Bronchial epithelial cell (primary cell): ENCODE data around the gene PTPRD. TPM values are rescaled to one million over a fixed set of nuclear protein-coding genes. Genes with fewer than 3 reads are reported as not detected.

Source experiments
- DNase-seq: peaks from one replicate; pipeline ENCODE4 v3.0.0-alpha.2; 2010; ENCODE audit warnings: low read depth
- FAIRE-seq: peaks from 2 replicates; lab custom pipeline; 2011; peaks lifted over from hg19 to GRCh38; lab: Jason Lieb, UNC
- H3K27me3 ChIP-seq: 2 replicates; pipeline ENCODE4 v1.5.1; 2011; ENCODE audit warnings: low read length; ENCODE audit not compliant: control insufficient read depth, insufficient read depth
- H3K36me3 ChIP-seq: 2 replicates; pipeline ENCODE4 v1.5.1; 2011; ENCODE audit warnings: low read length; ENCODE audit not compliant: control insufficient read depth, insufficient read depth
- H3K4me3 ChIP-seq: 2 replicates; pipeline ENCODE4 v1.5.1; 2011; ENCODE audit warnings: mild to moderate bottlenecking, low read depth, low read length, control low read depth
- CTCF ChIP-seq: IDR thresholded peaks from 2 replicates; pipeline ENCODE4 v1.5.1; 2011; ENCODE audit warnings: mild to moderate bottlenecking, moderate library complexity, low read length, control low read depth, inconsistent platforms; ENCODE audit not compliant: insufficient read depth, severe bottlenecking
- total RNA-seq: library from RNA; depleted of rRNA; stranded (reverse); fragments of >200 nt; gene quantifications from 2 replicates; pipeline ENCODE4 v1.2.1, GENCODE V29; 2014

PTPRD gene
- total RNA-seq, 1 donor from 2014 or later = 2.9 TPM

- DNase-seq = no peak
- Histone ChIP-seq H3K36me3 (no peaks in the 10 kb centered on the region), H3K4me3 (no peak overlapping the region), H3K27me3 (no peaks in the 10 kb centered on the region)
- no peak for FAIRE-seq
- no peak for TF ChIP-seq CTCF
These were observed 26.4 kb downstream of the PTPRD start for GRCh38 chr9:10586407-10586806.

GRCh38 chr9:10571699-10572098 is 41.1 kb downstream of the PTPRD start:
- H3K36me3 ChIP-seq = no peaks in the 10 kb centered on the region
- H3K4me3 ChIP-seq = no peak overlapping the region
- H3K27me3 ChIP-seq = no peaks in the 10 kb centered on the region
- FAIRE-seq = peak; percentile 55
- DNase-seq = no peak
- TF ChIP-seq CTCF = no peak

- H3K27me3 ChIP-seq = no peaks in the 10 kb centered on the region
- no peaks in the 10 kb centered on the region for H3K36me3 ChIP-seq
- FAIRE-seq = no peak
- DNase-seq = peak; percentile 88
- H3K4me3 ChIP-seq = no peak overlapping the region
- no peak for TF ChIP-seq CTCF
These were observed 46.0 kb downstream of the PTPRD start for GRCh38 chr9:10566848-10567247.

GRCh38 chr9:10562581-10563343 is 50.0 kb downstream of the PTPRD start:
- DNase-seq (peak; percentile 99), FAIRE-seq (peak; percentile 80)
- H3K4me3 ChIP-seq = no peak overlapping the region
- H3K36me3 ChIP-seq = no peaks in the 10 kb centered on the region
- TF ChIP-seq CTCF = no peak
- no peaks in the 10 kb centered on the region for H3K27me3 ChIP-seq

GRCh38 chr9:10548348-10548747 is 64.5 kb downstream of the PTPRD start:
- FAIRE-seq (no peak), DNase-seq (no peak)
- Histone ChIP-seq H3K27me3 (no peaks in the 10 kb centered on the region), H3K36me3 (no peaks in the 10 kb centered on the region), H3K4me3 (no peak overlapping the region)
- no peak for TF ChIP-seq CTCF

GRCh38 chr9:10538073-10538472 is 74.7 kb downstream of the PTPRD start:
- Histone ChIP-seq H3K4me3 (no peak overlapping the region), H3K27me3 (no peaks in the 10 kb centered on the region), H3K36me3 (no peaks in the 10 kb centered on the region)
- no peak for TF ChIP-seq CTCF
- FAIRE-seq (no peak), DNase-seq (no peak)
